Thoracic aorta (tissue), 2 donors: ENCODE results near the gene COL13A1. TPM values are rescaled to one million over a fixed set of nuclear protein-coding genes. Genes with fewer than 3 reads are reported as not detected.
A peak's percentile ranks its signal among the peaks of the same experiment; 100 is the strongest.

ENCODE experiments used
- ATAC-seq: fragments of 150-250 bp; one replicate; pipeline ENCODE4 v1.8.0; 2017; ENCODE audit warnings: low read depth; ENCODE audit not compliant: insufficient number of reproducible peaks, low FRiP score
- DNase-seq: peaks from one replicate; pipeline ENCODE4 v3.0.0-alpha.2; 2020; ENCODE audit warnings: low spot score
- H3K27ac ChIP-seq, 2 donors: fragments of 200-600 bp; sonication (generic); 1 replicate in 1 of 2; 2 replicates in 1 of 2; pipeline ENCODE4 v1.5.1; 2016; ENCODE audit warnings: mild to moderate bottlenecking in 2 of 2, moderate library complexity in 2 of 2
- H3K27me3 ChIP-seq: fragments of 200-600 bp; sonication (generic); replicated peaks from 2 replicates; pipeline ENCODE4 v1.6.0; 2016; ENCODE audit warnings: mild to moderate bottlenecking; ENCODE audit not compliant: insufficient read depth
- H3K36me3 ChIP-seq: fragments of 200-600 bp; sonication (generic); one replicate; pipeline ENCODE4 v1.5.1; 2016
- H3K4me1 ChIP-seq, 2 donors: fragments of 200-600 bp; sonication (generic); 1 replicate in 1 of 2; 2 replicates in 1 of 2; pipeline versions ENCODE4 v1.5.1 to v1.6.0; 2016; ENCODE audit warnings: low read depth in 2 of 2, mild to moderate bottlenecking in 1 of 2; ENCODE audit not compliant: control insufficient read depth in 1 of 2
- H3K4me3 ChIP-seq: fragments of 200-600 bp; sonication (generic); 2 replicates; pipeline ENCODE4 v1.5.1; 2016; ENCODE audit warnings: mild to moderate bottlenecking
- H3K9me3 ChIP-seq: fragments of 200-600 bp; sonication (generic); 2 replicates; pipeline ENCODE4 v1.5.1; 2016
- CTCF ChIP-seq: fragments of 200-600 bp; sonication (generic); IDR thresholded peaks from one replicate; pipeline ENCODE4 v1.5.1; 2019; ENCODE audit warnings: antibody characterized with exemption
- total RNA-seq, 2 donors: library from RNA; depleted of rRNA; stranded (reverse); fragments of >200 nt; gene quantifications; one replicate each; pipeline versions ENCODE4 v1.1.0 to v1.2.3, GENCODE V29; 2016

COL13A1 gene
- total RNA-seq, 2 donors from 2014 or later, result 23.1 to 34.1 TPM

- Histone ChIP-seq H3K9me3 (no peaks in the 10 kb centered on the region), H3K27me3 (no peaks in the 10 kb centered on the region), H3K27ac (no peak overlapping the region), H3K4me3 (no peak overlapping the region), H3K4me1 (no peaks in the 10 kb centered on the region), H3K36me3 (no peaks in the 10 kb centered on the region)
- no peak for ATAC-seq
- no peak for TF ChIP-seq CTCF
- no peak for DNase-seq
These were observed 21.6 kb upstream of the COL13A1 start for GRCh38 chr10:69780077-69780476.

GRCh38 chr10:69781576-69781975, 20.1 kb upstream of the COL13A1 start:
- no peak overlapping the region for H3K27ac ChIP-seq
- H3K4me1 ChIP-seq, result peaks cover 0 to 12% of the 10 kb centered on the region in 2 donors
- no peaks in the 10 kb centered on the region for H3K27me3 ChIP-seq
- no peak for DNase-seq
- no peak for TF ChIP-seq CTCF
- H3K36me3 ChIP-seq, result no peaks in the 10 kb centered on the region
- no peak for ATAC-seq
- no peaks in the 10 kb centered on the region for H3K9me3 ChIP-seq
- no peak overlapping the region for H3K4me3 ChIP-seq

GRCh38 chr10:69783515-69783914, 18.2 kb upstream of the COL13A1 start:
- no peaks in the 10 kb centered on the region for H3K36me3 ChIP-seq
- no peaks in the 10 kb centered on the region for H3K9me3 ChIP-seq
- no peak overlapping the region for H3K27ac ChIP-seq
- ATAC-seq (no peak), DNase-seq (no peak)
- peaks cover 0 to 18% of the 10 kb centered on the region in 2 donors for H3K4me1 ChIP-seq
- H3K27me3 ChIP-seq, result no peaks in the 10 kb centered on the region
- no peak overlapping the region for H3K4me3 ChIP-seq
- TF ChIP-seq CTCF, result no peak

GRCh38 chr10:69786791-69787190, 14.9 kb upstream of the COL13A1 start:
- Histone ChIP-seq H3K27ac (peak overlapping the region in 1 of 2 donors; percentile 10), H3K4me3 (no peak overlapping the region), H3K27me3 (no peaks in the 10 kb centered on the region), H3K9me3 (no peaks in the 10 kb centered on the region), H3K4me1 (peaks cover 10 to 33% of the 10 kb centered on the region in 2 donors), H3K36me3 (no peaks in the 10 kb centered on the region)
- peak; percentile 29 for TF ChIP-seq CTCF
- DNase-seq (no peak), ATAC-seq (no peak)

- no peak for TF ChIP-seq CTCF
- H3K27me3 ChIP-seq, result no peaks in the 10 kb centered on the region
- no peak for ATAC-seq
- H3K9me3 ChIP-seq, result no peaks in the 10 kb centered on the region
- peaks cover 10 to 41% of the 10 kb centered on the region in 2 donors for H3K4me1 ChIP-seq
- H3K27ac ChIP-seq, result peak overlapping the region in 1 of 2 donors; percentile 14
- no peak for DNase-seq
- no peak overlapping the region for H3K4me3 ChIP-seq
- no peaks in the 10 kb centered on the region for H3K36me3 ChIP-seq
These were observed 14.0 kb upstream of the COL13A1 start for GRCh38 chr10:69787681-69788080.
